Astrocyte (in vitro differentiated cells and primary cell): Measurements from ENCODE around the gene ZNF668. TPM values are rescaled to one million over a fixed set of nuclear protein-coding genes. Genes with fewer than 3 reads are reported as not detected.

Experiments
- DNase-seq: peaks from one replicate; pipeline ENCODE4 v3.0.0-alpha.2; 2010; ENCODE audit warnings: low read depth
- FAIRE-seq: peaks from 2 replicates; lab custom pipeline; 2011; peaks lifted over from hg19 to GRCh38; lab: Jason Lieb, UNC
- H2AFZ ChIP-seq: 2 replicates; pipeline ENCODE4 v1.6.0; 2012; ENCODE audit warnings: low read depth, low read length, inconsistent platforms
- H3K27ac ChIP-seq: 2 replicates; pipeline ENCODE4 v1.5.1; 2011; ENCODE audit warnings: low read depth, low read length, inconsistent platforms
- H3K27me3 ChIP-seq: 2 replicates; pipeline ENCODE4 v1.6.0; 2011; ENCODE audit warnings: low read length, inconsistent platforms; ENCODE audit not compliant: insufficient read depth
- H3K36me3 ChIP-seq: 2 replicates; pipeline ENCODE4 v1.5.1; 2011; ENCODE audit warnings: low read length, inconsistent platforms; ENCODE audit not compliant: insufficient read depth
- H3K4me1 ChIP-seq: 2 replicates; pipeline ENCODE4 v1.5.1; 2011; ENCODE audit warnings: low read length, inconsistent platforms; ENCODE audit not compliant: insufficient read depth
- H3K4me2 ChIP-seq: 2 replicates; pipeline ENCODE4 v1.6.0; 2012; ENCODE audit warnings: low read length, inconsistent platforms
- H3K4me3 ChIP-seq: 2 replicates; pipeline ENCODE4 v1.5.1; 2011; ENCODE audit warnings: low read depth, mild to moderate bottlenecking, low read length, inconsistent platforms; ENCODE audit not compliant: insufficient read depth
- H3K79me2 ChIP-seq: 2 replicates; pipeline ENCODE4 v1.6.0; 2012; ENCODE audit warnings: mild to moderate bottlenecking, low read length, inconsistent platforms; ENCODE audit not compliant: insufficient read depth
- H3K9ac ChIP-seq: 2 replicates; pipeline ENCODE4 v1.6.0; 2012; ENCODE audit warnings: mild to moderate bottlenecking, low read length, inconsistent platforms
- H3K9me3 ChIP-seq: 2 replicates; pipeline ENCODE4 v1.5.1; 2012; ENCODE audit warnings: low read depth, mild to moderate bottlenecking, low read length, inconsistent platforms; ENCODE audit not compliant: insufficient read depth
- H4K20me1 ChIP-seq: 2 replicates; pipeline ENCODE4 v1.6.0; 2012; ENCODE audit warnings: low read length, inconsistent platforms; ENCODE audit not compliant: insufficient read depth
- H3K27ac Mint-ChIP-seq: one replicate; pipeline ENCODE4 v1.8.0; 2021; ENCODE audit warnings: mild to moderate bottlenecking, mixed read lengths; ENCODE audit not compliant: unreplicated experiment
- H3K27me3 Mint-ChIP-seq: one replicate; pipeline ENCODE4 v1.8.0; 2021; ENCODE audit warnings: low read depth, mixed read lengths; ENCODE audit not compliant: unreplicated experiment
- H3K36me3 Mint-ChIP-seq: one replicate; pipeline ENCODE4 v1.8.0; 2021; ENCODE audit warnings: low read depth, mixed read lengths; ENCODE audit not compliant: unreplicated experiment
- H3K4me1 Mint-ChIP-seq: one replicate; pipeline ENCODE4 v1.8.0; 2021; ENCODE audit warnings: low read depth, mixed read lengths; ENCODE audit not compliant: unreplicated experiment
- H3K4me3 Mint-ChIP-seq: one replicate; pipeline ENCODE4 v1.8.0; 2021; ENCODE audit warnings: mild to moderate bottlenecking, moderate library complexity, mixed read lengths; ENCODE audit not compliant: unreplicated experiment
- H3K9me3 Mint-ChIP-seq: one replicate; pipeline ENCODE4 v1.8.0; 2021; ENCODE audit warnings: mild to moderate bottlenecking, mixed read lengths; ENCODE audit not compliant: unreplicated experiment
- EZH2 ChIP-seq: IDR thresholded peaks from 2 replicates; pipeline ENCODE4 v1.6.1; 2012; ENCODE audit warnings: mild to moderate bottlenecking, low read length, inconsistent platforms; ENCODE audit not compliant: insufficient read depth
- total RNA-seq: library from RNA; stranded (reverse); gene quantifications from 2 replicates; pipeline ENCODE4 v1.2.1, GENCODE V29; 2021
- TF ChIP-seq, protein P1 (sequence below): IDR thresholded peaks from 2 replicates; pipeline ENCODE4 v1.5.1; 2011; ENCODE audit warnings: low read depth, mild to moderate bottlenecking, inconsistent platforms, low read length, moderate library complexity; ENCODE audit not compliant: insufficient read depth

The ZNF668 gene
- total RNA-seq, 1 donor from 2014 or later, result 21.6 TPM

- no peak for FAIRE-seq
These were observed 20.5 kb upstream of the ZNF668 start, which contains the start of gene VKORC1 for GRCh38 chr16:31094424-31095120. Gene VKORC1 (minus strand): TSS chr16:31094797. CDS start chr16:31094729, 68 bp downstream.

GRCh38 chr16:31094088-31094423, 20.0 kb upstream of the ZNF668 start:
- Histone ChIP-seq H3K9me3 (no peaks in the 10 kb centered on the region), H2AFZ (peak overlapping the region; percentile 80), H3K4me2 (peak overlapping the region; percentile 97), H3K4me1 (peaks cover 4% of the 10 kb centered on the region), H3K79me2 (peaks cover 41% of the 10 kb centered on the region), H3K27ac (peak overlapping the region; percentile 59), H3K9ac (peak overlapping the region; percentile 87), H3K4me3 (peak overlapping the region; percentile 93), H4K20me1 (peaks cover 15% of the 10 kb centered on the region), H3K36me3 (peaks cover 8% of the 10 kb centered on the region), H3K27me3 (no peaks in the 10 kb centered on the region)
- no peak for DNase-seq
- peak overlapping the region; percentile 85 for H3K27ac Mint-ChIP-seq
- no peaks in the 10 kb centered on the region for H3K9me3 Mint-ChIP-seq
- FAIRE-seq, result no peak
- H3K36me3 Mint-ChIP-seq, result peaks cover 4% of the 10 kb centered on the region
- no peak for TF ChIP-seq EZH2
- TF ChIP-seq, protein P1, sequence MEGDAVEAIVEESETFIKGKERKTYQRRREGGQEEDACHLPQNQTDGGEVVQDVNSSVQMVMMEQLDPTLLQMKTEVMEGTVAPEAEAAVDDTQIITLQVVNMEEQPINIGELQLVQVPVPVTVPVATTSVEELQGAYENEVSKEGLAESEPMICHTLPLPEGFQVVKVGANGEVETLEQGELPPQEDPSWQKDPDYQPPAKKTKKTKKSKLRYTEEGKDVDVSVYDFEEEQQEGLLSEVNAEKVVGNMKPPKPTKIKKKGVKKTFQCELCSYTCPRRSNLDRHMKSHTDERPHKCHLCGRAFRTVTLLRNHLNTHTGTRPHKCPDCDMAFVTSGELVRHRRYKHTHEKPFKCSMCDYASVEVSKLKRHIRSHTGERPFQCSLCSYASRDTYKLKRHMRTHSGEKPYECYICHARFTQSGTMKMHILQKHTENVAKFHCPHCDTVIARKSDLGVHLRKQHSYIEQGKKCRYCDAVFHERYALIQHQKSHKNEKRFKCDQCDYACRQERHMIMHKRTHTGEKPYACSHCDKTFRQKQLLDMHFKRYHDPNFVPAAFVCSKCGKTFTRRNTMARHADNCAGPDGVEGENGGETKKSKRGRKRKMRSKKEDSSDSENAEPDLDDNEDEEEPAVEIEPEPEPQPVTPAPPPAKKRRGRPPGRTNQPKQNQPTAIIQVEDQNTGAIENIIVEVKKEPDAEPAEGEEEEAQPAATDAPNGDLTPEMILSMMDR, result no peak
- H3K4me1 Mint-ChIP-seq, result peaks cover 10% of the 10 kb centered on the region
- peak overlapping the region; percentile 98 for H3K4me3 Mint-ChIP-seq
- no peaks in the 10 kb centered on the region for H3K27me3 Mint-ChIP-seq

More at GRCh38 chr16:31094424-31095120, 20.5 kb upstream of the ZNF668 start, which contains the start of gene VKORC1:
- peak within 1 kb of the TSS; percentile 80 for H2AFZ ChIP-seq
- Mint-ChIP-seq H3K9me3 (peaks cover under 1% of the 10 kb centered on the region), H3K27me3 (no peaks in the 10 kb centered on the region), H3K27ac (peak within 1 kb of the TSS; percentile 85), H3K36me3 (peaks cover 4% of the 10 kb centered on the region), H3K4me1 (peaks cover 10% of the 10 kb centered on the region), H3K4me3 (peak within 1 kb of the TSS; percentile 98)
- H3K27me3 ChIP-seq, result no peaks in the 10 kb centered on the region
- H3K9ac ChIP-seq, result peak within 1 kb of the TSS; percentile 87
- peak within 1 kb of the TSS; percentile 59 for H3K27ac ChIP-seq
- peak; percentile 95 for DNase-seq
- no peaks in the 10 kb centered on the region for H3K9me3 ChIP-seq
- peaks cover 8% of the 10 kb centered on the region for H3K36me3 ChIP-seq
- peak within 1 kb of the TSS; percentile 97 for H3K4me2 ChIP-seq
- TF ChIP-seq, protein P1, result no peak
- no peak for TF ChIP-seq EZH2
- H3K4me1 ChIP-seq, result peaks cover 4% of the 10 kb centered on the region
- H4K20me1 ChIP-seq, result peaks cover 15% of the 10 kb centered on the region
- H3K79me2 ChIP-seq, result peaks cover 37% of the 10 kb centered on the region
- H3K4me3 ChIP-seq, result peak within 1 kb of the TSS; percentile 93

DNA sequence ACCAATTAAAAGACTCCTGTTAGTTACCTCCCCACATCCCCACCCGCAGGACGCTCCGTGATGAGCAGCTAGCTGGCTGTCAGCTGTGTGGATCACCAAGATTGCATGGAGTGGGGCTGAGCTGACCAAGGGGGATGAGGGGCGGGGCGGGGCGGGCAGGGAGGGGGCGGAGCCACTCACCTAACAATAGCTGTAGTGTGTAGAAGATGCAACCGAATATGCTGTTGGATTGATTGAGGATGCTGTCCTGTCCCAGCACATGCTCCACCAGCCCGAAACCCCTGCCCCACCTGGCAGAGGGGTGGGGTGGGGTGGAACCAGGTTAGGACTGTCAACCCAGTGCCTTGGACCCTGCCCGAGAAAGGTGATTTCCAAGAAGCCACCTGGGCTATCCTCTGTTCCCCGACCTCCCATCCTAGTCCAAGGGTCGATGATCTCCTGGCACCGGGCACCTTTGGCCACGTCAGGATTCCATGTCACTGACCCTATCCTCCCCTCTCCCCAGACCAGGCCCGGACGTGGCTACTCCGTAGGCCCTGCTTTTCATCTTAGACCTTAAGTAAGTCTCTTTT, 19.2 kb upstream of the ZNF668 start:
- H3K36me3 ChIP-seq, result peaks cover 8% of the 10 kb centered on the region
- peak overlapping the region; percentile 87 for H3K9ac ChIP-seq
- H2AFZ ChIP-seq, result no peak overlapping the region
- FAIRE-seq (no peak), DNase-seq (no peak)
- no peak for TF ChIP-seq EZH2
- TF ChIP-seq, protein P1, result no peak
- peaks cover 15% of the 10 kb centered on the region for H4K20me1 ChIP-seq
- H3K27me3 Mint-ChIP-seq, result no peaks in the 10 kb centered on the region
- H3K27ac ChIP-seq, result peak overlapping the region; percentile 18
- H3K27me3 ChIP-seq, result no peaks in the 10 kb centered on the region
- peak overlapping the region; percentile 98 for H3K4me3 Mint-ChIP-seq
- H3K79me2 ChIP-seq, result peaks cover 48% of the 10 kb centered on the region
- H3K27ac Mint-ChIP-seq, result no peak overlapping the region
- H3K36me3 Mint-ChIP-seq, result peaks cover 5% of the 10 kb centered on the region
- H3K9me3 ChIP-seq, result no peaks in the 10 kb centered on the region
- peak overlapping the region; percentile 93 for H3K4me3 ChIP-seq
- H3K4me2 ChIP-seq, result peak overlapping the region; percentile 97
- no peaks in the 10 kb centered on the region for H3K9me3 Mint-ChIP-seq
- peaks cover 4% of the 10 kb centered on the region for H3K4me1 ChIP-seq
- H3K4me1 Mint-ChIP-seq, result peaks cover 10% of the 10 kb centered on the region
